ENCODE measurements around the gene PRSS27.

DNA sequence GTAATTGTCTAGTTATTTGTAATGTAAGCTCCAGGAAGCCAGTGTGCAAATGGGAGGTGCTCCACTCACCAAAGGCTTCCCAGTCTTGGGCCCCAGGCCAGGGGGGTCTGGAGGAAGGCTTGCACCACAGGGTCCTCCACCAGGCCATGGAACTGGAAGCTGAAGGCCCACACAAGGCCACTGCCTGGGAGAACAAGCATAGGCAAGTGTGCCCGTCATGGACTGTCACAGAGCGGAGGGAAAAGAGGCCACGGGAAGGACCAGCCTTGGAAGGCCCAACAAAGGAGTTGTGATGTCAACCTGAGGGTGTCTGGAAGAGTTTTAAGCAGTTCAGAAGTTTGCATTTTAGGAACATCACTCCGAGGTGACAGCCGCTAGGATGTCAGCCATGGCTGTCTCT, 29.5 kb upstream of the PRSS27 start:
- no peak for TF ChIP-seq CTCF (IDR thresholded peaks at IDR 0.05 in 4 of 5, conservative IDR thresholded peaks at IDR 0.05 in 1 of 5)
- no peak for TF ChIP-seq POLR2A (IDR thresholded peaks at IDR 0.05)
